ENCODE data around the gene MUC4.
A peak's percentile ranks its signal among the peaks of the same experiment; 100 is the strongest.
"Not testable (repeated sequence)": the region's sequence is repeated elsewhere in the genome, so short reads cannot be mapped to it uniquely, and the experiment has no call there.

MUC4 gene

DNA sequence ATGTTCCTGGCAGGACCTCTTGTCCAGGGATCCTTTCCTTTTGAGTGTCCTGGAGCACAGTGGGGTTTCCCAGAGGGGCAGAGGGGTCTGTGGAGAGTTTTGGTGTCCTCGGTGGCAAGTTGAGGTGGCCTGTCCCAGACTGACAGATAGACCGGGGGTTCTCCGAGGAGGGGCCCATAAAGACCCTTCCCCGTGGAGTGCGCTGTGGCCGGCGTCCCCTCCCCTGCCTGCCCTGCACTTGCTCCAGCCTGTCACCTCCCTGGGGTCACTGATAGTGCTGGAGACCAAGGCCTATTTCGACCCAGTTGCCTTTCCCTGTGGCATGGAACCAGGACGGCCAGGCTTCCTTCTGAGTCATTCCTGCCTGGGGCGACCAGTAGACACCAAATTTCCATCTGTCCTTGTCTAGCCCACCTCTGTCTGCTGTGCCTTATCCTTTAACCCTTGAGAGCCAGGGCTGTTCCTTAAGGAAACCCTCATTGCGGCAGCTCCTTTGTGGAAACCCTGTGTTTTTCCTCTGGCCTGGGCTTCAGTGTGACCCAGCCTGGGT is 2.9 kb downstream of the MUC4 start:
- no peak overlapping the region for H3K27ac ChIP-seq
- TF ChIP-seq ZFX (IDR thresholded peaks at IDR 0.05; ENCODE audit: borderline replicate concordance) = no peak
- TF ChIP-seq, protein P1, sequence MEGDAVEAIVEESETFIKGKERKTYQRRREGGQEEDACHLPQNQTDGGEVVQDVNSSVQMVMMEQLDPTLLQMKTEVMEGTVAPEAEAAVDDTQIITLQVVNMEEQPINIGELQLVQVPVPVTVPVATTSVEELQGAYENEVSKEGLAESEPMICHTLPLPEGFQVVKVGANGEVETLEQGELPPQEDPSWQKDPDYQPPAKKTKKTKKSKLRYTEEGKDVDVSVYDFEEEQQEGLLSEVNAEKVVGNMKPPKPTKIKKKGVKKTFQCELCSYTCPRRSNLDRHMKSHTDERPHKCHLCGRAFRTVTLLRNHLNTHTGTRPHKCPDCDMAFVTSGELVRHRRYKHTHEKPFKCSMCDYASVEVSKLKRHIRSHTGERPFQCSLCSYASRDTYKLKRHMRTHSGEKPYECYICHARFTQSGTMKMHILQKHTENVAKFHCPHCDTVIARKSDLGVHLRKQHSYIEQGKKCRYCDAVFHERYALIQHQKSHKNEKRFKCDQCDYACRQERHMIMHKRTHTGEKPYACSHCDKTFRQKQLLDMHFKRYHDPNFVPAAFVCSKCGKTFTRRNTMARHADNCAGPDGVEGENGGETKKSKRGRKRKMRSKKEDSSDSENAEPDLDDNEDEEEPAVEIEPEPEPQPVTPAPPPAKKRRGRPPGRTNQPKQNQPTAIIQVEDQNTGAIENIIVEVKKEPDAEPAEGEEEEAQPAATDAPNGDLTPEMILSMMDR (IDR thresholded peaks at IDR 0.05) = no peak

DNA sequence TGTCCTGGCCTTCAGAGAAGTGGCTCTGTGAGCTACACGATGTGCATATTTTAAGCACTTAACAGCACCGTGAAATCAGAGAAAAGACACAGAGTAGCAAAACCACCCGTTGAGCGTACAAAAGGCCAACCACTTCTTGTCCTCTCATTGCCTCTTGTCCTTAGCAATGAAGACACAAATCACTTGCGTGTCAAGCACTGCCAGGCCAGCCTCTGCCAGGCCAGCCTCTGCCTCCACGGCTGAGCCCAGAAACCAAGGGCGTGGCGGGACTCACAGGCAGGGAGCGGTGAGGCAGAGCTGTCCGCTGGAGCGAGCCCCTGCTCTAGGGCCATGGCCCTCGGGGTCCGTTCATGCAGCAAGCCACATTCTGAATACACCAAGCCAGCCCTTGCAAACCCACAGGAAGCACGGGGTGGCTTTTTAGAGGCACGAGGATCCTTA is 4.0 kb downstream of the MUC4 start:
- TF ChIP-seq, protein P1 (IDR thresholded peaks at IDR 0.05) = no peak
- TF ChIP-seq ZFX (IDR thresholded peaks at IDR 0.05; ENCODE audit: borderline replicate concordance) = no peak
- no peak overlapping the region for H3K27ac ChIP-seq

DNA sequence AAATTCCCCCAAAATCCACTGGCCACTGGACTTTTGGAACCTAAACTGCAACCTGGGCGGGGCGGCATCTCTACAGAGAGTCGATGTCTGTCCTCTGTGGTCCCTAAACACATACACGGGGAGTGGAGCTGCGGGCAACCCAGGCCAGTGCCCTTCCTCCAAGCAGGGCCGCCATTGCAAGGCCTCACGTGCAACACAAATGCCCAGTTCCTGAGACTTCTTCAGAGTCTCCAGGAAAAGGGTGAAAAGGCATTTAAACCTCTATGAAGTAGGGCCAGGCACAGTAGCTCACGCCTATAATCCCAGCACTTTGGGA is 4.9 kb downstream of the MUC4 start:
- no peak for TF ChIP-seq ZFX (IDR thresholded peaks at IDR 0.05; ENCODE audit: borderline replicate concordance)
- TF ChIP-seq, protein P1 (IDR thresholded peaks at IDR 0.05) = no peak
- no peak overlapping the region for H3K27ac ChIP-seq

DNA sequence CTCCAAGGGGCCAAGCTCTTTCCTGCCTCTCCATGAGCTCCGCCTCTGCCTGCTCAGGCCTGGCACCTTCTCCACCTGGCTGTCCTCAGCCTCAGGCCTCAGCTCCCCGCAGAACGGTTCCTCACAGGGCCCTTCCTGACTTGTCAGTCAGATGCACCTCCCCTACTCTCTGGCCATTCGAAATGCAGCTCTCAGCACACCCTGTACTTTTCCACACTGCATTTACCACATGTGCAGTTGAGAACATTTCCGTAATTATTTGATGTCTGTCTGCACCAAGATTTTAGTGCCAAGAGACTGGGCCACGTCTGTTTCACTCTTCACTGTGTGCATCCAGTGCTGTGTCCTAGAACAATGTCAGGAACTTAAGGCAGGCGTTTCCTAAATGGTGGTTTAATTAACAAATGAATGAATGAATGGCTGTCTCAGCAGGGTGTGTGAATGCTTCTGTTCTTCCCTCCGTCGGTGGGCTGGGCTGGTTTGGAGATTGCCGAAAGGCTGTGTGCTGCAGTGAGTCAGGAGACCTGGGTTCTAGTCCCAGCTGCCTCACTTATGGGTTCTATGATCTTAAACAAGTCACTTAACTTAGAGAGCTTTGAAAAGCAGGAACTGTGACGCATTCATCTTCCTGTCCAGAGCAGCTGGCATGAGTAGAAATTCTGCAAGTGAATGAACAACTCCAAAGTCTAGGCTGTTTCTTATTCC is 5.4 kb downstream of the MUC4 start:
- H3K27ac ChIP-seq = no peak overlapping the region
- no peak for TF ChIP-seq ZFX (IDR thresholded peaks at IDR 0.05; ENCODE audit: borderline replicate concordance)
- TF ChIP-seq, protein P1 (IDR thresholded peaks at IDR 0.05) = no peak

DNA sequence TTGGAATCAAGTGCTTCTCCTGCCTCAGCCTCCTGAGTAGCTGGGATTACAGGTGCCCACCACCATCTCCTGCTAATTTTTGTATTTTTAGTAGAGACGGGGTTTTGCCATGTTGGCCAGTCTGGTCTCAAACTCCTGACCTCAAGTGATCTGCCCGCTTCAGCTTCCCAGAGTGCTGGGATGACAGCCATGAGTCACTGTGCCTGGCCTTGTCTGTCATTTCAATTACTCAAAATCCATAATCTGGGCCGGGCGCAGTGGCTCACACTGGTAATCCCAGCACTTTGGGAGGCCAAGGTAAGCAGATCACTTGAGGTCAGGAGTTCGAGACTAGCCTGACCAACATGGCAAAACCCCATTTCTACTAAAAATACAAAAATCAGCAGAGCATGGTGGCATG is 6.1 kb downstream of the MUC4 start:
- not testable (repeated sequence) for H3K27ac ChIP-seq

DNA sequence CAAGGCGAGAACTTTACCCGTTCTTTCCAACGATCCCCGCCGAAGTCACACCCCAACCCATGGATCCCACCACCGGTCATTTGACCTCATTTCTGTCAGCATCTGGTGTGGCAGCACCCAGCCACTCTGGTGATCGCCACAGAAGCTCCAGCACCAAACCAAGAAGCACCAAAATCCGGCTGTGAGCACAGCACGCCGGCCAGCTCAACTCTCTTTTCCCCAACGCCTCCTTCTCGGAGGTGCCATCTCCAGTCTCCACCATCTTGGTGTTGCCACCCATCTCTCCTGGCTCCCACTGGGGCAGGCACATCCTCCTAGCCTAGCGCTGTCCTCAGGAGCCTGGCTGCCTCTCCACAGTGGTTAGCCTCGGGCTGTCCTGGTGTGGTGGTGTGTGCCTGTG is 6.5 kb downstream of the MUC4 start:
- H3K27ac ChIP-seq = peak overlapping the region; percentile 75; the same call in 1 of the 2 replicates
- TF ChIP-seq, protein P1 (IDR thresholded peaks at IDR 0.05) = no peak
- TF ChIP-seq ZFX (IDR thresholded peaks at IDR 0.05; ENCODE audit: borderline replicate concordance) = no peak

DNA sequence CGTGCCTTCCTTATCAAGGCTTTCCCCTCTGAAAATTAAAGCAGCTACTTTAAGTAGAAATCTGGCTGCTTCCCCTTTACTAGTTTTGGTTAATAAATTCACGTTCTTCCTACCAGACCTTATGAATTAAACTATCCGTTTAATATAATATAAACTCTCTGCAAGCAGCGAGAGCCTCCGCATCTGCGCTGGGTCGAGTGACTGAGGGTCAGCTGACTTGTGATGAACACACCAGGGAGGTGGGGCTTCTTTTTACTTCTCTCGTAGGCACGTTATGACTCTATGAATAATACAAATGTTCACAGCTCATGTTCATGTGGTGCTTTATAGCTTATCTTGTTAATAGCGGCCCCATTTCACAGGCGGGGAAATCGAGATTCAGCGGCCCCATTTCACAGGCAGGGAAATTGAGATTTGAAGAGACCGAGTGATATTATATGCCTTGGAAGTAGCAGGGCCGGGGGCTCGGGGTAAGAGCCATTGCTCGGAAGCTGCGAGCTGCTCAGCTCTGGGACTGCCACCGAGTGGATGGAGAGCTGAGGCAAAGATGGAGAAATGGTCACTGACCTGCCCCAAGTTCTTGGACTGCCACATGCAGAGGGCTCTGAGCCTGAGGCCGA is 8.3 kb downstream of the MUC4 start:
- H3K27ac ChIP-seq = peak overlapping the region; percentile 75
- TF ChIP-seq, protein P1 (IDR thresholded peaks at IDR 0.05) = no peak
- no peak for TF ChIP-seq ZFX (IDR thresholded peaks at IDR 0.05; ENCODE audit: borderline replicate concordance)
